Endothelial cell of umbilical vein (primary cell): ENCODE data around the gene WIPF3. TPM values are rescaled to one million over a fixed set of nuclear protein-coding genes. Genes with fewer than 3 reads are reported as not detected.

Experiments
- BruUV-seq: library from RNA; stranded (reverse); fragments of 400-500 nt; replicated peaks from 2 replicates; lab custom pipeline; 2021; lab: Mats Ljungman, UMichigan
- CTCF ChIA-PET: fragments of 300-600, 350-600 bp; sonication (Branson Sonifier 250); formaldehyde crosslinking; loops from one replicate; lab custom pipeline; 2021; ENCODE audit warnings: antibody characterized with exemption, inconsistent platforms; lab: Charles Lee
- POLR2A ChIA-PET: fragments of 300-600, 350-600 bp; sonication (Branson Sonifier 250); formaldehyde crosslinking; loops from one replicate; lab custom pipeline; 2021; ENCODE audit warnings: antibody characterized with exemption, inconsistent platforms; lab: Charles Lee
- DNase-seq: peaks from one replicate; pipeline ENCODE4 v3.0.0-alpha.2; 2011; ENCODE audit warnings: low read depth, low spot score
- FAIRE-seq: peaks from 2 replicates; lab custom pipeline; 2011; peaks lifted over from hg19 to GRCh38; lab: Jason Lieb, UNC
- H2AFZ ChIP-seq: 2 replicates; pipeline ENCODE4 v1.6.0; 2012; ENCODE audit warnings: low read depth, low read length, control low read depth, inconsistent platforms
- H3K27ac ChIP-seq: 2 replicates; pipeline ENCODE4 v1.5.1; 2011; ENCODE audit warnings: low read depth, mild to moderate bottlenecking, control low read depth, low read length, moderate library complexity; ENCODE audit not compliant: insufficient read depth
- H3K27me3 ChIP-seq, 2 experiments: 2 replicates each; pipeline versions ENCODE4 v1.6.0 to v1.6.1; 2011; ENCODE audit warnings: low read length in 2 of 2, mixed read lengths in 1 of 2; ENCODE audit not compliant: control insufficient read depth in 2 of 2, insufficient read depth in 2 of 2
- H3K36me3 ChIP-seq, 2 experiments: 2 replicates in 1 of 2; 3 replicates in 1 of 2; pipeline ENCODE4 v1.5.1; 2011; ENCODE audit warnings: low read length in 2 of 2, mild to moderate bottlenecking in 1 of 2, moderate library complexity in 1 of 2; ENCODE audit not compliant: control insufficient read depth in 2 of 2, insufficient read depth in 2 of 2; ENCODE audit errors: extremely low read depth in 1 of 2
- H3K4me1 ChIP-seq: 3 replicates; pipeline ENCODE4 v1.5.1; 2011; ENCODE audit warnings: mild to moderate bottlenecking, low read length; ENCODE audit not compliant: control insufficient read depth, insufficient read depth; ENCODE audit errors: extremely low read depth
- H3K4me2 ChIP-seq: 2 replicates; pipeline ENCODE4 v1.6.1; 2011; ENCODE audit warnings: low read length, control low read depth, mixed read lengths; ENCODE audit not compliant: insufficient read depth
- H3K4me3 ChIP-seq, 3 experiments: fragments of 200-600 bp in 1 of 3; sonication (generic), shearing (Covaris generic) in 1 of 3; replicated peaks in 1 of 3; 2 replicates each; pipeline ENCODE4 v1.5.1; 2011 to 2016; ENCODE audit warnings: control low read depth in 3 of 3, low read length in 3 of 3, mild to moderate bottlenecking in 2 of 3, inconsistent platforms in 1 of 3, low read depth in 1 of 3, moderate library complexity in 1 of 3; ENCODE audit not compliant: insufficient read depth in 1 of 3
- H3K79me2 ChIP-seq: 2 replicates; pipeline ENCODE4 v1.6.0; 2012; ENCODE audit warnings: low read length, inconsistent platforms; ENCODE audit not compliant: control insufficient read depth, insufficient read depth
- H3K9ac ChIP-seq: replicated peaks from 2 replicates; pipeline ENCODE3; 2011; ENCODE audit warnings: low read length, control low read depth; ENCODE audit not compliant: insufficient read depth; ENCODE audit errors: extremely low read depth
- H3K9me1 ChIP-seq: replicated peaks from 3 replicates; pipeline ENCODE4 v1.6.0; 2011; ENCODE audit warnings: mild to moderate bottlenecking, low read length; ENCODE audit not compliant: control insufficient read depth, insufficient read depth; ENCODE audit errors: extremely low read depth
- H3K9me3 ChIP-seq: replicated peaks from 2 replicates; pipeline ENCODE4 v1.5.1; 2012; ENCODE audit warnings: low read length, inconsistent platforms; ENCODE audit not compliant: control insufficient read depth, insufficient read depth
- H4K20me1 ChIP-seq: replicated peaks from 2 replicates; pipeline ENCODE3; 2011; ENCODE audit warnings: mild to moderate bottlenecking, low read length; ENCODE audit not compliant: control insufficient read depth, insufficient read depth; ENCODE audit errors: extremely low read depth
- CTCF ChIP-seq, 2 donors: IDR thresholded peaks; 1 replicate in 1 of 2; 2 replicates in 1 of 2; pipeline ENCODE4 v1.5.1; 2011; ENCODE audit warnings: low read length in 2 of 2, mild to moderate bottlenecking in 2 of 2, moderate library complexity in 2 of 2, control low read depth in 1 of 2, inconsistent platforms in 1 of 2, low read depth in 1 of 2; ENCODE audit not compliant: insufficient read depth in 1 of 2; ENCODE audit errors: extremely low read depth in 1 of 2
- EZH2 ChIP-seq: IDR thresholded peaks from 2 replicates; pipeline ENCODE4 v1.6.1; 2012; ENCODE audit warnings: borderline replicate concordance, low read depth, mild to moderate bottlenecking, moderate library complexity, low read length, inconsistent platforms; ENCODE audit not compliant: severe bottlenecking
- FOS ChIP-seq: IDR thresholded peaks from 2 replicates; pipeline ENCODE4 v1.6.1; 2011; ENCODE audit warnings: mild to moderate bottlenecking, low read length, moderate library complexity, borderline replicate concordance; ENCODE audit not compliant: insufficient read depth
- GATA2 ChIP-seq: IDR thresholded peaks from 2 replicates; pipeline ENCODE4 v1.7.0; 2011; ENCODE audit warnings: low read depth, mild to moderate bottlenecking, moderate library complexity, mixed read lengths, low read length; ENCODE audit not compliant: insufficient read length, insufficient read depth
- JUN ChIP-seq: IDR thresholded peaks from 2 replicates; pipeline ENCODE4 v1.6.1; 2011; ENCODE audit warnings: borderline replicate concordance, low read depth; ENCODE audit not compliant: insufficient read length, insufficient read depth
- MAX ChIP-seq: IDR thresholded peaks from 2 replicates; pipeline ENCODE4 v1.6.1; 2011; ENCODE audit not compliant: insufficient read depth, insufficient read length
- MYC ChIP-seq: IDR thresholded peaks from one replicate; pipeline ENCODE4 v1.6.1; 2011; ENCODE audit warnings: mild to moderate bottlenecking, low read depth, low read length
- POLR2A ChIP-seq: IDR thresholded peaks from 2 replicates; pipeline ENCODE4 v1.6.1; 2012; ENCODE audit warnings: low read depth, mild to moderate bottlenecking, control low read depth, low read length
- POLR2AphosphoS5 ChIP-seq: IDR thresholded peaks from 2 replicates; pipeline ENCODE4 v1.6.1; 2012; ENCODE audit warnings: low read depth, mild to moderate bottlenecking, control low read depth, low read length, moderate library complexity; ENCODE audit not compliant: insufficient read depth
- dilution Hi-C: fragments of 300-500 bp; cut with MboI; formaldehyde crosslinking; loops from one replicate; pipeline ENCODE4 v1.15.0; 2019; ENCODE audit warnings: low sequenced_read_pairs; ENCODE audit not compliant: extremely low pct_ligation_motif_present
- intact Hi-C: fragments of 100-400 bp; cut with micrococcal nuclease; formaldehyde crosslinking; loops from one replicate; pipeline ENCODE4 v1.10.0; 2022
- polyA plus RNA-seq, 4 experiments: library from polyadenylated mRNA; depleted of rRNA in 3 of 4; stranded (reverse) in 3 of 4; unstranded in 1 of 4; fragments of >200 nt; gene quantifications; 2 replicates each; pipeline versions ENCODE4 v1.2.1 to v1.2.3, GENCODE V29; 2011 to 2012; ENCODE audit warnings: missing spikeins in 1 of 4
- total RNA-seq: library from RNA; stranded (reverse); gene quantifications from 2 replicates; pipeline ENCODE4 v1.2.3, GENCODE V29; 2021

The WIPF3 gene
- total and polyA plus RNA-seq, 2 donors (not counting 3 experiments of a cell fraction or from before 2014, with no cell fraction given), result 0.01 to 0.35 TPM

- no peak overlapping the region for H3K27ac ChIP-seq
- CTCF ChIA-PET, result no interaction called here
- no peak for TF ChIP-seq GATA2
- TF ChIP-seq MAX, result no peak
- no peak for TF ChIP-seq MYC
- no peak for TF ChIP-seq POLR2A
- no peak for TF ChIP-seq JUN
- no peak for TF ChIP-seq FOS
- no peak for TF ChIP-seq POLR2AphosphoS5
- TF ChIP-seq CTCF (IDR thresholded peaks at IDR 0.05; ENCODE audit: extremely low read depth in 1 of 2, insufficient read depth in 1 of 2, low read depth in 1 of 2, low read length in 2 of 2), result no peak
- no peak for TF ChIP-seq EZH2
Measured at GRCh38 chr7:29843726-29844125, 37.4 kb downstream of the WIPF3 start.

More at GRCh38 chr7:29843726-29844125, 37.4 kb downstream of the WIPF3 start:
- Histone ChIP-seq H3K4me2 (no peak overlapping the region), H3K9me1 (no peaks in the 10 kb centered on the region), H3K9ac (no peak overlapping the region), H3K27me3 (peaks cover 12 to 26% of the 10 kb centered on the region in 2 experiments), H3K79me2 (no peaks in the 10 kb centered on the region), H2AFZ (no peak overlapping the region), H4K20me1 (no peaks in the 10 kb centered on the region), H3K4me3 (no peak overlapping the region), H3K4me1 (no peaks in the 10 kb centered on the region), H3K9me3 (no peaks in the 10 kb centered on the region), H3K36me3 (no peaks in the 10 kb centered on the region)
- FAIRE-seq (no peak), DNase-seq (no peak)
- dilution Hi-C loops (no loop called here), intact Hi-C loops (loop anchor here (10.0 kb wide), 1 partner anchor 189 kb away; no protein-coding TSS in a partner anchor)
- BruUV-seq, result no TSS peak
- POLR2A ChIA-PET, result no interaction called here
